ENCODE results near the gene PSMA8. TPM values are rescaled to one million over a fixed set of nuclear protein-coding genes. Genes with fewer than 3 reads are reported as not detected.

The PSMA8 gene
- total and polyA plus RNA-seq, 2 of the 8 experiments (the other 6 are each of a cell fraction or from before 2014, with no cell fraction given): not detected

DNA sequence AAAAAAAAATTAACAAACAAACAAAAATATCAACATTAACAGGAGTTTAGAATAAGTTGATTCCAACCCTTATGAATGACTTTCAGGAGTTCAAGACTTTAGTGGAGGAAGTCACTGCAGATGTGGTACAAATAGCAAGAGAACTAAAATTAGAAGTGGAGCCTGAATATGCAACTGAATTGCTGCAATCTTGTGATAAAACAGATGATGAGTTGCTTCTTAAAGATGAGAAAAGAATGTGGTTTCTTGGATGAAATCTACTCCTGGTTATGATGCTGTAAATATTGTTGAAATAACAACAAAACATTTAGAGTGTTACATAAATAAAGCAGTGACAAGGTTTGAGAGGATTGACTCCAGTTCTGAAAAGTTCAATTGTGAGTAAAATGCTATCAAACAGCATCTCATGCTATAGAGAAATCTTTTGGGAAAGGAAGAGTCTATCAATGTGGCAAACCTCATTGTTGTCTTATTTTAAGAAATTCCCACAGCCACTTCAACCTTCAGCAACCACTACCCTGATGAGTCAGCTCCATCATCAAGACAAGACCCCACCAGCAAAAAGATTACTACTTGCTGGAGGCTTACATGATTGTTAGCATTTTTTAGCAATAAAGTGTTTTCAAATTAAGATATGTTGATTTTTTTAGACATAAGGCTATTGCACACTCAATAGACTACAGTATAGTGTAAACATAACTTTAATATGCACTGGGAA, 49.9 kb downstream of the PSMA8 start:
- ChIA-PET POLR2A (ENCODE audit: partially characterized antibody) (no interaction called here), CTCF (ENCODE audit: partially characterized antibody) (interaction anchor here (1.2 kb wide), 1 partner anchor 124 kb away, joined by 3 read pairs; no protein-coding TSS in a partner anchor)
- no peaks in the 10 kb centered on the region for H3K9me3 ChIP-seq (ENCODE audit: insufficient read depth in 2 of 2, low read depth in 1 of 2, low read length in 1 of 2)
- no peaks in the 10 kb centered on the region for H3K36me3 ChIP-seq (ENCODE audit: control insufficient read depth in 2 of 4, insufficient read depth in 4 of 4, low read length in 3 of 4)
- no peak overlapping the region for H3K4me2 ChIP-seq (ENCODE audit: insufficient read depth in 1 of 2, low read depth in 2 of 2, low read length in 2 of 2)
- H2BK15ac ChIP-seq (ENCODE audit: low read length): no peak overlapping the region
- H3K4me3 ChIP-seq (ENCODE audit: extremely low read depth in 1 of 4, insufficient read depth in 2 of 4, low read depth in 3 of 4, low read length in 4 of 4): no peak overlapping the region
- no peak overlapping the region for H2AFZ ChIP-seq (ENCODE audit: low read length)
- no peak overlapping the region for H2BK5ac ChIP-seq (ENCODE audit: low read depth, low read length)
- H3K27me3 ChIP-seq (replicated peaks in 1 of 4; ENCODE audit: control insufficient read depth in 3 of 4, extremely low read depth in 1 of 4, insufficient read depth in 3 of 4, low read length in 3 of 4): no peaks in the 10 kb centered on the region
- FAIRE-seq (no peak), DNase-seq (ENCODE audit: low read depth in 1 of 2, low spot score in 2 of 2) (no peak)
- no peak overlapping the region for H2BK20ac ChIP-seq (ENCODE audit: low read length)
- H2BK120ac ChIP-seq (replicated peaks; ENCODE audit: low read depth, low read length): no peak overlapping the region
- H3K4ac ChIP-seq (replicated peaks; ENCODE audit: insufficient read length, low read depth, low read length): no peak overlapping the region
- no peak overlapping the region for H4K91ac ChIP-seq (replicated peaks; ENCODE audit: insufficient read length, low read length)
- no peaks in the 10 kb centered on the region for H4K20me1 ChIP-seq (replicated peaks in 1 of 2; ENCODE audit: control insufficient read depth in 1 of 2, insufficient read depth in 2 of 2, low read length in 2 of 2)
- H4K5ac ChIP-seq (ENCODE audit: insufficient read length, low read depth, low read length): no peak overlapping the region
- H3K23ac ChIP-seq (ENCODE audit: insufficient read length): no peak overlapping the region
- H3K9ac ChIP-seq (replicated peaks in 1 of 4; ENCODE audit: extremely low read depth in 1 of 4, low read depth in 3 of 4, low read length in 3 of 4): no peak overlapping the region
- H3K4me1 ChIP-seq (replicated peaks in 1 of 4; ENCODE audit: control insufficient read depth in 3 of 4, insufficient read depth in 4 of 4, low read length in 3 of 4): no peaks in the 10 kb centered on the region
- no peaks in the 10 kb centered on the region for H3K79me2 ChIP-seq (ENCODE audit: control insufficient read depth in 1 of 2, insufficient read depth in 2 of 2, low read length in 2 of 2)
- H3K18ac ChIP-seq (ENCODE audit: extremely low read depth, low read length): no peak overlapping the region
- no peaks in the 10 kb centered on the region for H3K23me2 ChIP-seq (ENCODE audit: low read depth, low read length)
- no peaks in the 10 kb centered on the region for H3K79me1 ChIP-seq (ENCODE audit: low read depth, low read length)
- no peak overlapping the region for H3K27ac ChIP-seq (ENCODE audit: low read depth, low read length)
- H3K56ac ChIP-seq (replicated peaks; ENCODE audit: insufficient read length, low read depth, low read length): no peak overlapping the region
- H2AK5ac ChIP-seq (ENCODE audit: low read depth, low read length): no peak overlapping the region
- no peak overlapping the region for H2BK12ac ChIP-seq (ENCODE audit: low read depth, low read length)
- no peak overlapping the region for H3K14ac ChIP-seq (ENCODE audit: insufficient read length)
- no peak overlapping the region for H4K8ac ChIP-seq (ENCODE audit: extremely low read depth, insufficient read depth, low read length)
- no peak for TF ChIP-seq PHF8 (conservative IDR thresholded peaks at IDR 0.05; ENCODE audit: low read depth, low read length)
- TF ChIP-seq NANOG (IDR thresholded peaks at IDR 0.05; ENCODE audit: insufficient read depth, low read depth, low read length, poor library complexity, severe bottlenecking): no peak
- TF ChIP-seq POLR2AphosphoS5 (IDR thresholded peaks at IDR 0.05; ENCODE audit: low read depth, low read length): no peak
- no peak for TF ChIP-seq GABPA (IDR thresholded peaks at IDR 0.05; ENCODE audit: borderline replicate concordance, insufficient read depth, low read length)
- no peak for TF ChIP-seq TBP (IDR thresholded peaks at IDR 0.05; ENCODE audit: low read depth, low read length)
- no peak for TF ChIP-seq POU5F1 (IDR thresholded peaks at IDR 0.05; ENCODE audit: low read depth, low read length)
- TF ChIP-seq ZNF274 (IDR thresholded peaks at IDR 0.05; ENCODE audit: borderline replicate concordance, extremely low read depth, low read length): no peak
- TF ChIP-seq SAP30 (IDR thresholded peaks at IDR 0.05; ENCODE audit: insufficient read depth, insufficient replicate concordance, low read length): no peak
- TF ChIP-seq JUN (IDR thresholded peaks at IDR 0.05; ENCODE audit: low read depth, low read length): no peak
- no peak for TF ChIP-seq RBBP5 (IDR thresholded peaks at IDR 0.05; ENCODE audit: borderline replicate concordance, low read depth, low read length)
- no peak for TF ChIP-seq EP300 (IDR thresholded peaks at IDR 0.05; ENCODE audit: borderline replicate concordance in 1 of 2, low read depth in 2 of 2, low read length in 2 of 2)
- no peak for TF ChIP-seq SP1 (IDR thresholded peaks at IDR 0.05; ENCODE audit: low read depth, low read length)

Measured in H1 (cell line).